HG03060 (cell line): ENCODE results near the gene IREB2.
"Not testable (repeated sequence)": the region's sequence is repeated elsewhere in the genome, so short reads cannot be mapped to it uniquely, and the experiment has no call there.

Source experiments
- ATAC-seq: cut with Tn5 transposase; IDR thresholded peaks from one replicate; pipeline ENCODE4 v1.9.1; 2021; ENCODE audit warnings: low read depth, moderate number of reproducible peaks; ENCODE audit not compliant: unreplicated experiment

IREB2 gene

DNA sequence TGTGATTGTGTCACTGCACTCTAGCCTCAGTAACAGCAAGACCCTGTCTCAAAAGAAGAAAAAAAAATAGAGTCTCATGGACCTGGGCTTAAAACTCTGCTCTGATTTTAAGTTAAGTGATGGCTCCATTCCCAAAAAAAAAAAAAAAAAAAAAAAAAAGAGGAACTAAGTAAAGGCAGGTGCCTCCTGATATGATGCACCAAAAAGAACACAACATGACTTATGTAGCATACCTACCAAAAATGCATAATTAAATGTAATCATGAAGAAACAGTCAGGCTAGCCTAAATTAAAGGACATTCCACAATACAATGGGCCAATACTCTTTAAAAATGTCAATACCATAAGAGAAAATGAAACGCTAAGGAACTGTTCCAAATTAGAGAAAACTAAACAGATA, 5.4 kb upstream of the IREB2 start:
- no peak for ATAC-seq

GRCh38 chr15:78434134-78434533, 3.9 kb upstream of the IREB2 start:
- ATAC-seq, result no peak

- ATAC-seq, result not testable (repeated sequence)
Observed at GRCh38 chr15:78434711-78435110, 3.3 kb upstream of the IREB2 start.

- ATAC-seq, result no peak
Observed at GRCh38 chr15:78437107-78437761, 782 bp upstream of the IREB2 start.

DNA sequence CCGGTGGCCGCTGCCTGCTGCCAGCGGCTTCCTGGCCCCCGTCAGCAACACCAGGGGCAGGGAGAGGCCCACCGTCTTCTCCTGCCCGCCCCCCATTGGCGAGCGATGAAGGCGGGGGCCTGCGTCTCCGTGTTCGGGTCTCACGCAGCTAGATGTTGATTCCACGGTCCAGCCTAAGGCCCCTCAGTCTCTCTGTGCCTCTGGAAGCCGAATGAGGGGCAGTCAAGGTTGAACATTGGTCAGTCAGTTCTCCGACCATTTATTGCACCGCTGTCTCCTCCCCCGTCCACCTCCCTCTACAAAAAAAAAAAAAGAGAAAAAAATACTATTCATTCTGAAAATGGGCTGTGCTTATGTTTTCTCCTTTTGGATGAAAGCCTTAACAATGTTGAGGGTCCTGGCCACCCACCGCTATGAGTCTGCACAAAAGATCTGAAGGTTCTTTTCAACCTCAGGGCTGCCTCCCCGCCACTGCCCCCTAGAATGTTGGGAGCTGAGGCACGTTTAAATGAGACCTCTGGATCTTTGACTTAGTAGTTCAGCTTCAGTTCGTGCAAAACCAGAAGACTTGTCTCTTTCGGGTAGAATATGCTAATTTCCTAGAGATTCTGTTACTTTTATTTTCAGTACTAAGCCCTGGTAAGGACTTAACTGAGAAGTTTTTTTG, 736 bp downstream of the IREB2 start:
- ATAC-seq, result no peak

GRCh38 chr15:78440375-78441373, 2.7 kb downstream of the IREB2 start:
- ATAC-seq, result no peak

- no peak for ATAC-seq
Observed at GRCh38 chr15:78444255-78444654, 6.2 kb downstream of the IREB2 start.

GRCh38 chr15:78445875-78446274, 7.9 kb downstream of the IREB2 start:
- no peak for ATAC-seq

- no peak for ATAC-seq
Observed at GRCh38 chr15:78446551-78446950, 8.5 kb downstream of the IREB2 start.

DNA sequence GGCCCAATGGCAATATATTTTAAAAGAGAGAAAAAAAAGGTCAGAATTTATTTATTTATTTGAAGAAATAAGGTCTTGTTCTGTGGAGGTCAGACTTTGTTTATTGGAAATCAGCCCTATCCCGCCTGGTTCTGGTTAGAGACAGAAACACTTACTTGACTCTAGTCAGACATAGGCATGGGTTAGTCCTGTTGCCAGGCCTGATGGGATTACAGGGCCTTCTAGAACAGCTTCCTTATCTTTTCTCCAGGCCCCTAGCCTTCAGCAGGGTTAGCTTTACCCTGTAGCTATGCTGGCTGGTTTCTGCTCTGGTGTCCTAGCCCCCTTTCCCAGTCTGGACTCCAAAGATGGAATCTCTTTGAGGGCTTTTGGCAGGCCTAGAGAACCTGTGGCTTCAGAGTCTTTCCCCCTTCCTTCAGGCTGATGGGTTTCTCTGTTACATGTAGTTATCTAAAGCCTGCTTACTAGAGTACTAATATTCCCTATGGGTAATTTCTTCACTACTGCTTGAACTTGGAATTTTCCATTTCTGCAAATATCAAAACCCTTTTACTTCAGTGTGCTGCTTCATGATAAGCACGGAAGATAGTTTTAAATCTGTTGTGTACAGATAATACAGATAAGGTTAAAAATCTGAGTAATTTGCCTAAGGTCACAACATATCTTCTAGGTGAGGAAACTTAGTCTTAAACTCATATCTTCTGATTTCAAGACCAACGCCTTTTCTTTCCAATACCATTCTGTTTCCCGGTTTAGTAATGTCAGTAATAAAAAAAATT, 10.6 kb downstream of the IREB2 start:
- no peak for ATAC-seq

DNA sequence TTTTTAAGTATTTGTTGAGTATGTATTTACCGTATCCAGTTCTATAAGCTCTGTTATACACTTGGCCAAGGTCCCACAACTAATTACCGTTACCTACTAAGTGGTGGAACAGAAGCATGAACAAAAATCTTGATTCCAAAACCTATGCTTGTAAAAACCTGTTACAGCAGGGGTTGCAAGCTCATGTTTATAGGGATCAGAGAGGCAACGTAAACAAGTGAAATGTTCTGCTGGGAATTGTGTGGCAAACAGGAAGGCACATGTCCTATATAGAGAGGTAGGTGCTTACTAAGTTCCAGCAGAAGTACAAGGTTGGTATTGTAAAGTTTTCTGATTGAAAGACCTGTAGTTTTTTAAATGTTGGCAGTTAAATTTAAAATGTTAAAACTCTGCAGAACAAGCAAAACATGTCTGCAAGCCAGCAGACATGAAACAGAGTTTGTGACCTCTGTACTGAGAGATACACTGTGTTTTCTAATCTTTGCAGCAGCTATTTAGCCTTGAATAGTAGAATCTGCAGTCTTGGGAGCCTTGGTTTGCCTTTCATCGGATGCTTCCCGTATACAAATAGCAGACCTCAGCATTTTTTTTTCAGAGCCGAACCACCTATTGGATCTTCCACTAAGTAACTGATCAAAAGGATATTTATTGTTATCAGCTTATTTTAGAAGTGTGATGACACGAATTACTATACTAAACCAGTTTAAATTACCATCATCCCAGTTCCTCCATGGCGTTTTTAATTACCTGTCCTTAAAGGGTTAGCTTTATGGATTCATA, 11.4 kb downstream of the IREB2 start:
- ATAC-seq, result no peak

DNA sequence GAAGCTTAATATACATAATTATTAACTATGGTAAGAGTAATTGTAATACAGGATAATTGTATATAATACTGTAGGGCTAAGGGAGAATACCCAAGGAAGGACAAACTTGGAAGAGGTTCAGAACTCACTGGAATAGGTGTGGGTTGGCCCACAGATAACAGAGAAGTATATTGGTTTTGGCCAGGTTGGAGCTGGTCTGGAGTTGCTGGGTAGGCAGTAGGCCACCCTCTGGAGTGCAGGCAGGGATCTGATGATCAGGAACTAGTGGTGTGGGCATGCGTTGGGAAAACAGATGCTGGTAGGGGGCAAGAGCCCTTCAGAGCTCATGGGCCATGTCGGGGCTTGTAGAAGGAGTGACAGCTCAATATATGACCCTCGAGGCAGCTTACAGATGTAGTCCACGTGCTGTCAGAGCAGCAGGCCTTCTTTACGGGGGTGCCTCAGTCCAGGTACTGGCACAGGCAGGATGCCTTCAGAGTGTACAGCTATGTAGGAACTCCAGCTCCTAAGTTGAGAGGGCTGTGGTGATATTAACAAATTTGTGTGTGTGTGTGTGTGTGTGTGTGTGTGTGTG, 12.4 kb downstream of the IREB2 start:
- no peak for ATAC-seq

- ATAC-seq, result no peak
Observed at GRCh38 chr15:78452485-78452884, 14.5 kb downstream of the IREB2 start.

DNA sequence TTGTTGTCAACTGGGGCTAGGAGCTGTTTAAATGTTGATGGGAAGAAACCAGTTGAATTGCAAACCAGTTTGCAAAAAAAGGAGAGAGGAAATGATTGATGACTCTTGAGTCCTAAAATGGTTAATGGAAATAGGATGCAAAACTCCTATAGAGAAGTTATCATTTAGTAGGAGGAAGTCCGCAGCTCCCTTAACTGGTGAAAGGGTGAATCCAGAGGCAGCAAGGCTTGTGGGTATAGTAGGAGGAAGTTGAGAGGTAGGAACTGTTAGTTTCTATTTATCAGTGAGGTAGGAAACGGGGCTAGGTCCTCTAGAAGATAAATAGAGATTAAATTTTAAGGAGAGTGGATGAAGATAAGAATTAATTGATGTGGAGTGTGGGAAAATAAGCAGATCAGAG, 15.4 kb downstream of the IREB2 start:
- ATAC-seq, result no peak

- ATAC-seq, result no peak
Observed at GRCh38 chr15:78454992-78455391, 17.0 kb downstream of the IREB2 start.

GRCh38 chr15:78455749-78456148, 17.7 kb downstream of the IREB2 start:
- no peak for ATAC-seq

- no peak for ATAC-seq
Observed at GRCh38 chr15:78456426-78456825, 18.4 kb downstream of the IREB2 start.

DNA sequence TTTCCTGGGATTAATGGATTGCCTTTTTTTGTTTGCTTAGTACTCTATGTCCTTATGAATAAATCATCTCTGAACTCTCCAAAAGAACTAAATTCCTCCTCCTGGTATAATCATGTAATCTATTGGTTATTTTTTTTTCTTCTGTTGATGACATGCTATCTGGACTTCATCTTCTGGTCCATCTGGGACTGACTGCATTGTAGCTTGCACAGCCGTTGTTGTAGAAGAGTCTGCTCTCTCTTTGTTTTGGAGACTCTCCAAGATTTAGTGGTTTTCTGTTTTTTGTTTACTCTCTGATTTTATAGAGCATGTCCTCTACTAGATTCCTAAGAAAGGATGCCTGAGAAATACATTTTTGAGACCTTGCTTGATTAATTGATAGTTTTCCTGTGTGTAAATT, 19.1 kb downstream of the IREB2 start:
- ATAC-seq, result no peak

- ATAC-seq, result no peak
Observed at GRCh38 chr15:78460737-78461136, 22.7 kb downstream of the IREB2 start.
